GM18520 (cell line): ENCODE results near the gene MXRA7.

ENCODE experiments used
- ATAC-seq: cut with Tn5 transposase; IDR thresholded peaks from one replicate; pipeline ENCODE4 v1.9.1; 2021; ENCODE audit not compliant: unreplicated experiment

MXRA7 gene

GRCh38 chr17:76697702-76698465 lies 12.9 kb downstream of the MXRA7 start:
- ATAC-seq, result no peak

- ATAC-seq, result no peak
Observed at GRCh38 chr17:76696763-76697701, 13.7 kb downstream of the MXRA7 start.

GRCh38 chr17:76695059-76695831 lies 15.5 kb downstream of the MXRA7 start:
- no peak for ATAC-seq

GRCh38 chr17:76691379-76692191 lies 19.2 kb downstream of the MXRA7 start:
- no peak for ATAC-seq

GRCh38 chr17:76690596-76691280 lies 20.0 kb downstream of the MXRA7 start:
- no peak for ATAC-seq

GRCh38 chr17:76689859-76690258 lies 20.9 kb downstream of the MXRA7 start:
- ATAC-seq, result no peak

GRCh38 chr17:76688165-76688622 lies 22.6 kb downstream of the MXRA7 start:
- no peak for ATAC-seq

- no peak for ATAC-seq
Observed at GRCh38 chr17:76687298-76688164, 23.2 kb downstream of the MXRA7 start.

GRCh38 chr17:76686538-76687297 lies 24.0 kb downstream of the MXRA7 start:
- no peak for ATAC-seq

GRCh38 chr17:76685846-76686245 lies 24.9 kb downstream of the MXRA7 start:
- ATAC-seq, result no peak

GRCh38 chr17:76685366-76685765 lies 25.4 kb downstream of the MXRA7 start:
- no peak for ATAC-seq

GRCh38 chr17:76684756-76685155 lies 26.0 kb downstream of the MXRA7 start:
- ATAC-seq, result no peak

- no peak for ATAC-seq
Observed at GRCh38 chr17:76683921-76684745, 26.6 kb downstream of the MXRA7 start.

GRCh38 chr17:76683011-76683755 lies 27.6 kb downstream of the MXRA7 start:
- no peak for ATAC-seq

GRCh38 chr17:76682296-76682695 lies 28.5 kb downstream of the MXRA7 start:
- ATAC-seq, result no peak
